DMS79 treated with DMSO at 0.1 percent for 48 hours (cell line): ENCODE results near the gene ATF6B.

ENCODE experiments used
- DNase-seq: peaks from one replicate; lab custom pipeline; 2025; lab: John Stamatoyannopoulos, UW

Gene ATF6B

DNA sequence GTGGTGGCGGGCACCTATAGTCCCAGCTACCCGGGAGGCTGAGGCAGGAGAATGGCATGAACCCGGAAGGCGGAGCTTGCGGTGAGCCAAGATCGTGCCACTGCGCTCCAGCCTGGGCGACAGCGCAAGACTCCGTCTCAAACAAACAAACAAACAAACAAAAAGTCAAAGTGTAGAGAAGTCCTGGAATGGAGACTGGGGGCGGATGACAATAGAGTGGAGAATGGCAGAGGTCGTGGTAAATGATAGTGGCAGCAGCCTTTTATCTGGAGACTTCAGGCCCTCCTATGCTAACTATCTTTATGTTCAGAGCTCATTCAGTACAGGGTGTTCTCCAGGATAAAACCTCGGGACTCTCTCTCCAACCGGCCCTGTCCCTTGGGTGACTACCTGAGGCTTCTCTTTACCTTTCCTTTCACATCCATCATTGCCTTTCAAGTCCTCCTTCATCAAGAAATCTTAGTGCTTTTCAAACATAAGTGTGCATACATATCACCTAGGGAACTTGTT, 3.4 kb upstream of the ATF6B start:
- no peak for DNase-seq

- DNase-seq, result peak; percentile 91
Measured at GRCh38 chr6:32129297-32130088, 1.4 kb upstream of the ATF6B start.

- no peak for DNase-seq
Measured at GRCh38 chr6:32128751-32129296, 778 bp upstream of the ATF6B start.

GRCh38 chr6:32127409-32127716, 683 bp downstream of the ATF6B start:
- no peak for DNase-seq

DNA sequence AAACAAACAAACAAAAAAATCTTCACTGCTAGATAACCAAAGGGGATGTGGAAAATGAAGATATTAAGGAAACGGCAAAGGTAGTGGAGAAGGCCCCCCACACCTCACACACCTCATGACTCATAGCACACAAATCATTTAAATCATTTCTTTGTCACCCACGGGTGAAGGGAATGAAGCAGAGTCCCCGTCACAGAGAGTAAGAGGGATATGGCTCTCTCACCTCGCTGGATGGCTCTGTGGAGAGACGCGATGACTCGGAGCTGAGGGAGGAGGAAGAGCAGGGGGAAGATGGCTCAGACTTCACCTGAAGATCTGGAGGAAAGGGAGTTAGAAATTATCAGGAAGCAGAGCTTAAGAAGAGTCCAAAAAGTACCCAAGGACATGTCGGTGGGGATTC, 1.2 kb downstream of the ATF6B start:
- no peak for DNase-seq

DNA sequence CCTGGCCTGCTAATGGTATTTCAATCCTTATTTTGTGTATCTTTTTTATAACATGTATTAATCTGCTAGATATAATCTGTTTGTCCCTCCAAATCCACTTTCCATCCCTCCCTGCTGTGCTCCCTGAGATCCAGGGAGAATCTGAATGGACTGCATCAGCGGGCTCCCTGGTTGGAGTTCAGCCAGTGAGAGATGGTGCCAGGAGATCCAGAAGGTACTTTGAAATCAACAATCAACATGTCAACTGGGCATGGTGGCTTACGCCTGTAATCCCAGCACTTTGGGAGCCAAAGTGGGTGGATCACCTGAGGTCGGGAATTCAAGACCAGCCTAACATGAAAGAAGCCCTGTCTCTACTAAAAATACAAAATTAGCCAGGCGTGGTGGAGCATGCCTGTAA, 4.4 kb downstream of the ATF6B start:
- no peak for DNase-seq

DNA sequence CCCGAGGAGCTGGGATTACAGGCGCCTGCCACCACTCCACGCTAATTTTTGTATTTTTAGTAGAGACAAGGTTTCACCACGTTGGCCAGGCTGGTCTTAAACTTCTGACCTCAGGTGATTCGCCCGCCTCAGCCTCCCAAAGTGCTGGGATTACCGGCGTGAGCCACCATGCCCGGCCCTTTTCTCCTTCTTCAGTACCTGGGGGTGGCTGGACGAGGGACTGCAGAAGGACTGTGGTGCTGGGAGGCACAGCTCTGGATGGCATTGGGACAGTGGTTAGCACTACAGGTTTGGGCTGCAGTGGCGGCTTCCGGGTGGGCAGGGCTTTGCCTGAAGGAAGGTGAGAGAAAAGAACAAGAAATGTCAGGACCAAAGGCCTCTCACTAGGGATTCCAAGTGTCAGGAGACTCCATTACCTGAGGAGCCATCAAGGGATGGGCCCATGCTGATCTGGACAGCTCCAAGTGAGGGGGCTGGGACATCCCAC, 7.4 kb downstream of the ATF6B start:
- no peak for DNase-seq

DNA sequence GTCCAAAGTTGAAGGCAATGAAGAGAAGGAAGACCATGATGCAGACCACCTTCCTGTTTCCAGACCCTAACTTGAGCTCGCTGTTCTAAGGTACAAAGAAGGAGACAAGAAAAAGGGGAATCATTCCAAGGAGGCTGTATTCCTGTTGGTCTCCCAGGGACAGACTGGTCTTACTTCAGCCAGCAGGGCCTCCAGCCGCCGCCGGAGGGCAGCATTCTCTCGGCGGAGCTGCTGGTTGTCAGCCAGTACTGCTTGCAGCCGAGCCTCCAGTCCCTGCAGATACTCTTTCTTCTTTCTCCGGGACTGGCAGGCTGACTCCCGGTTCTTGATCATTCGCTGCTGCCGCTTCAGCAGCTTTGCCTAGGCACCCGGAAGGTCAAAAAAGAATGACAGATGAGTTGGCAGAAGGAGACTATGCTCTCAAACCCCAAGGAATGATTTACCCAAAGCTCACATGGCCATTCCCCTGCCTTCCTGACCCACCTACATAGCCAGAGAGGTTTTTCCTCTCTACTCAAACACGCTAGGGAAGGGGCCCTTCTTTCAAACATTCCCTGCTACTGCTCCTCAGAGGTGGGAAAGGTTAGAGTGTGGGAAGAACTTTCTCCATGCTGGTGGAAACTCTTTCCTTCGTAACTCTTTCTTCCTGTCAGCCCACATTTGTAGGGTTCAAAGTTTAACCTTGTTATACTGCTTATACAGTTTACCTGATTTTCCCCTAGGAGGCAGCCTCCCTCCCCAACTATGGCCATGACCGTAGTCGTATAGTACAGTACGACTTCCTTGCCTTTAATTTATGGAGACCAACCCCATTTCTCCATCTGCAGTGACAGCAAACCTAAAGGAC, 9.0 kb downstream of the ATF6B start:
- DNase-seq, result peak; percentile 51

- DNase-seq, result no peak
Measured at GRCh38 chr6:32117461-32117860, 10.6 kb downstream of the ATF6B start.

GRCh38 chr6:32116674-32117073, 11.4 kb downstream of the ATF6B start:
- DNase-seq, result no peak

GRCh38 chr6:32115623-32116022, 12.4 kb downstream of the ATF6B start:
- DNase-seq, result no peak

GRCh38 chr6:32114796-32115195, 13.2 kb downstream of the ATF6B start:
- DNase-seq, result no peak

DNA sequence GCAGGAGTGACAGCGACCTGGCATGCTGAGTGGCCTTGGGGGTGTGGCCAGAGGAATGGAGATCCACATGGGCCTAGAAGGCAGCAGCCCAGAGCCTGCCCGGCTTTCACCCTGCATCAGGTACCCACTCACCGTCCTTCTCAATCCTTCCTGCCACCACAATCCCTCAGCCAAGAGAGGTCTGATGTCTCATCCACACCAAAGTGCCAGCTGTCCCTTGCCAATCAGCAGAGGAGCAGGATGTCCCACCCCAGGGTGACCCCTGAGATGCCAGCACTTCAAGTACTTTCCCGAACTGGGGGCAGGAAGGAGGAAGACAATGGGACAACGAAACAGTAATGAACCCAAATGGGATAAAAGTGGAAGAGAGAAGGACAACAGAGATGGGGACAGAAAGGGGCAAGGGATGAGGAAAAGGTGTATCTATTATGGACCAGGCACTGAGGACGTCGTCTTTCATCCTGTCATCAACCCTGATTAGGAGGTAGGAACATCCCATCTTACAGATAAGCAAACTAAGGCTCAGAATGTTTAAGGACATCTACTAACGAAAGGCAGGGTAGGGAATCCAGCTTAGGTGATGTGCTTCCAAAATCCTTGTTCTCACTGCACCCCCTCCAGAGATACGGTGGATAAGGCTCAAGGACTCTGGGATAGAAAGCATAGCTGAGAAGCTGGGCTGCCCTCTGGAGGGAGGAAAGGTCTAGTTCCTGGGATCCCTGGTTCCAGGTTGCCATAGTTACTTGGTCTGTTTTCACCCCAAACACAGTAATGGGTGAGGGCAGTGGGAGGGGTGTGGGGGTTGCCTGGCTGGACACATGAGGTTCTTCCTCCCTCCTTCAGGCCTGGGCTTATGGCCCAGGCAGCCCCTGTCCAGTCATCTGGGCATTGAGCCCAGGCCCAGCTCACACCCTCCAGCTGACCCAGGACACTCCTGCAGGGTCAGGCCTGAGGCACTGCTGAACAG, 14.4 kb downstream of the ATF6B start:
- DNase-seq, result no peak

- no peak for DNase-seq
Measured at GRCh38 chr6:32112431-32112980, 15.5 kb downstream of the ATF6B start.

GRCh38 chr6:32111424-32112066, 16.5 kb downstream of the ATF6B start:
- no peak for DNase-seq

DNA sequence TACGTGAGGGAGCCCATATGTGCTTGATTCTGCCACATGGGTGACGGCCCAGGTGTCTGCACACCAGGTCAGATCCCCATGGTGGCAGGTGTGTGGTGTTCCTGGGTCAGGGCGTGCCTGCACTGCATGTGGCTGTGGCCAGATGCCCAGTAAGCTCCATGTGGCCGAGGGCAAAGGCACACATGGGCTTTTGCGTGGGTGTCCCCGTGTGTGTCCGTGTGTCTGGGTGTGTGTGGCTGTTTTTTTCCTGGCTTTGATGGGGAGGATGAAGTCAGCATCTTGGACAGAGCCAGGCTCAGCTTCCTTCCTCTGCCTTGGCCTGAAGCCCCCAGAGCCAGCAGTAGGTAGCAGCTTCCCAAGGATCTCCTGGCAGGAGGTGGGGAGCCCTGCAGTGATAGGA, 17.4 kb downstream of the ATF6B start:
- DNase-seq, result no peak

GRCh38 chr6:32109765-32110160, 18.3 kb downstream of the ATF6B start:
- DNase-seq, result no peak

DNA sequence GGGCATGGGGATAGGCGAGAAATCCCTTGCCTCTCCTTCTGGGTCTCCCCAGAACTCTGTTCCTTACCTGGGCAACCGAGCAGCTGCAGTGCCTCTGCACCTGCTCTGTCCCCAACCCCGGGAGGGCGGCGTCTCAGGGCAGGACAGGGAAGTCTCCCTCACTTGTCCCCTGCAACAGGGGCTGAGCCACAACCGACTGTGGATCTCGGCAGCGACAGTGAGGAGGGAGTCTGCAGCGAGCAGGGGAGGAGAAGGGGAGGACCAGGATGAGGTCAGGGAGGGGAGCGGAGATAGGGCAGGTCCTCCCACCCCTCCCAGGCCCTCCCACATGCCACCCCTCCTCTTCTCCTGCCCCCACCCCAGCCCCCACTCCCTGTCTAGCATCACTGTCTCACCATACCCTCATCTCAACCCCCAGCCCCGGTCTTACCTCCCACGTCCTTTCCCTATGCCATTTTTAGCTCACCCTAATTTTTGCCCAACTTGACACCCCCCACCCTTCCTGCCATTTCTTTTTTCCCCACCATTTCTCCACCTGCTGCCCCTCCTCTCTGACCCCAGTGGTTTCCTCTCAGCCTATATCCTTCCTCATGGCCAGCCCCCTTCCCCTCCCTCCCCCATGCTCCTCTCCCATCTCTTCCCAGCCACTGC, 18.8 kb downstream of the ATF6B start, which contains the start of gene TNXB:
Gene TNXB (minus strand): TSS at position 225 of the 651 bp plus-strand sequence. CDS start 11,140 bp downstream, outside the sequence.
- no peak for DNase-seq

DNA sequence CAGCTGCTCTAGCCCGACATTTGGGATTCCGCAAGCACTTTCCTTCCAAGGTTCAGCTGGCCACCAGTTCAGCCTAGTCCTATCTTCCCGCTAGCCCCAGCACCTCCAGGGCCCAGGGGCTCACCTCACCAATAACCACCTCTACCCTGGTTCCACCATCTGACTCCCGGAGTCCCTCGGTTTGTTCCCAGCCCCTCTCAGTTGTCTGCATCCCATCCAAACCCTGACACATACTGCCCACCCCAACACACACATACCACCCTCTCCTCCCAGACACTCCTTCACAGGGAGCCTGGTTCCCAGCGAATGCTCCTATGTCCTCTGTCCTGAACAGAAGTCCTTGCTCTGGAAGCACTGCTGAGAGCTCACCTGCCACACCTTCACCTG, 19.3 kb downstream of the ATF6B start:
- DNase-seq, result no peak

DNA sequence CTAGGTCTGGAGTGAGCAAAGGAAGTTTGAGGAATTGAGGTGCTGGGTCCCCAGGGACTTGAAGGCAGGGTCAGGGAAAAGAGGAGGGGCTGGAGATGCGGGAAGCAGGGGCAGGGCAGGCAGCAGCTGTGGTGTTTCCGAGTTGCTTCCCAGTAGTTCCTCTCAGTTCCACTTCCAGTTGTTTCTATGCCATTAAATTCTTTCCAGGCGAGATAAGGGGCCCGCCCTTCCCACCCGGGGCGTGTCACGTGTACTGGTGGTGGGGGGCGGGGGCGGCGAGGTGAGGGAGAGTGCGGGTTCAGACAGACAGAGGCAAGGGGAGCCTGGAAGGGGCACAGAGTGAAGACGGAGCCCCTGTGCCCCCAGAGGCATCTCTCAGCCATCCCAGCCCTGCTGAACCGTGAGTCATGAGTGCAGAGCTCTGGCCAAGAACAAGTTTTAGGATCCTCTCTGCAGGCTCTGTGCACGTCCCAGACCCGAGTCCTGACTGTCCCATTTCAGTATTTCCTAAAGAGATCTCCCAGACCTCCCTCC, 19.9 kb downstream of the ATF6B start:
- no peak for DNase-seq
